A549 (cell line): ENCODE data around the gene NTSR1.

Experiments used
- CTCF ChIP-seq: fragments of >200 bp; sonication (Bioruptor Twin); formaldehyde crosslinking; IDR thresholded peaks from 3 replicates; pipeline ENCODE4 v1.5.1; 2016
- MAFK ChIP-seq: fragments of 450-650 bp; IDR thresholded peaks from 2 replicates; pipeline ENCODE4 v1.6.1; 2014; ENCODE audit not compliant: partially characterized antibody
- RCOR1 ChIP-seq: fragments of 150-350 bp; IDR thresholded peaks from 2 replicates; pipeline ENCODE4 v1.6.1; 2014; ENCODE audit warnings: antibody characterized with exemption, low read length, low read depth

GRCh38 chr20:62739067-62739466 is 30.4 kb downstream of the NTSR1 start:
- TF ChIP-seq MAFK: no peak
- TF ChIP-seq CTCF: no peak
- TF ChIP-seq RCOR1: no peak
